Right renal cortex interstitium (tissue), 3 donors: ENCODE data around the gene TBX3. TPM values are rescaled to one million over a fixed set of nuclear protein-coding genes. Genes with fewer than 3 reads are reported as not detected.

Experiments used
- DNase-seq, 3 donors: peaks; one replicate each; pipeline ENCODE4 v3.0.0-alpha.2; 2013; ENCODE audit warnings: low read depth in 3 of 3, low spot score in 2 of 3
- polyA plus RNA-seq, 3 donors: library from polyadenylated mRNA; unstranded; fragments of 120-200 nt; gene quantifications; one replicate each; pipeline ENCODE4 v1.2.1, GENCODE V29; 2013; ENCODE audit not compliant: insufficient read length in 3 of 3

Gene TBX3
- polyA plus RNA-seq, 3 donors, result 60.0 to 72.6 (median 72.1) TPM

DNA sequence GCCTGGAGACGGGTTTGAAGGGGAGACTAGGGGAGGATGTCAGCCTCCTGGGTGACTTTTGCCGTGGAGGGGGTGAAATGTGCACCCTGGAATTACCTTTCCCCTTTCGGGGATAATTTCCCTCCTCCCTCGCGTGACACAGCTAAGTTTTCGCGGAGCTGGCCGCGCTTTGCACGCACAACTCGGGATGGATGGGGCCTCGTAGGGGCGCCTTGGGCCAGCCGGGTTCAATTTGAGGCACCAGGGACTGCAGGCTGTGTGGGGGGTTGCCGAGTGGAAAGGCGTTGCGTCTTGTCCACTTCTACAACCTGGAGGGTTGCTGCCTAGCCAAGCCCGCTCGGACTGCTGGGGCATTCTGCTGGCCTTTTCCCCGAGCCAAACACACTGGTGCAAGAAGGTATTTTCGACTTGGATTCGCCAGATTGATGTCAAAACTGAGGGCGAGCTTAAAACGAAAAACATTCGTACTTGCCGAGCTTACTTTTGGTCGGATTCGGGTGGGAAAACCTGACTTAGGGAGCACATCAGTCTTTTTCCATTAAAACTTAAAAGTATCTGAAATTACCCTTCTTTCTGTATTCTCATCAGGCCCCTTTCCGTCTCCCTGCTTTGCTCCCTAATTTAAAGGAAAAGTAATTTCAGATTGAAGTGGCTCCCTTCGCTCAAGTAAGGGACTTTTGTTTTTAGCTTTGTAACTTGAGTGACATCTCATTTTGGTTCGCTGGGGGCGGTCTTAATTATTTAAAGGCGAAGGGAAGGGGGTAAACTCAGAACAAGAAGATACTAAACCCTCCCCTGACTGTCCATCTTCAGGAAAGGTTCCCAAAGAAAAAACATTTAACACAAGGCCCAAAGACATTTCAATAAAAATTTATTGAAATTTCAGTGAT, 14.3 kb downstream of the TBX3 start:
- no peak for DNase-seq

DNA sequence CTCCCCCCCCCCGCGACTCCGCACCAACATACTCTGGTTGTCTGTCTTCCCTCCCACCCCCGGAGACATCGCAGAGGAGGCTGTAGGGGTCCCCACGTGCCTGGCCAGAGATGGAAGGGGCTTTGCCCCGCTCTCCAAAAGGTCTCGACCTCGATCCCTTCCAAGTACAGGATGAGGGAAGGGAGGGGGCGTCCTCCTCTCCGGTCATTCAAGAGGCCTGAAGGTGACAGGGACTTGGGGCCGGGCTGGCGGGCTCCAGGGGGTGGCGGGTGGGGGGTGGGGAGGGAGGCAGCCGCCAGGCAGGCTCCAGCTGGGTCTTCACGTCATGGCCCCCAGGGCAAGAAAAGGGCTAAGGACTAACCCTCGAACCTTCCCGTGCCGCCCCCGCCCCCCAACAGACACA, 15.1 kb downstream of the TBX3 start:
- no peak for DNase-seq

DNA sequence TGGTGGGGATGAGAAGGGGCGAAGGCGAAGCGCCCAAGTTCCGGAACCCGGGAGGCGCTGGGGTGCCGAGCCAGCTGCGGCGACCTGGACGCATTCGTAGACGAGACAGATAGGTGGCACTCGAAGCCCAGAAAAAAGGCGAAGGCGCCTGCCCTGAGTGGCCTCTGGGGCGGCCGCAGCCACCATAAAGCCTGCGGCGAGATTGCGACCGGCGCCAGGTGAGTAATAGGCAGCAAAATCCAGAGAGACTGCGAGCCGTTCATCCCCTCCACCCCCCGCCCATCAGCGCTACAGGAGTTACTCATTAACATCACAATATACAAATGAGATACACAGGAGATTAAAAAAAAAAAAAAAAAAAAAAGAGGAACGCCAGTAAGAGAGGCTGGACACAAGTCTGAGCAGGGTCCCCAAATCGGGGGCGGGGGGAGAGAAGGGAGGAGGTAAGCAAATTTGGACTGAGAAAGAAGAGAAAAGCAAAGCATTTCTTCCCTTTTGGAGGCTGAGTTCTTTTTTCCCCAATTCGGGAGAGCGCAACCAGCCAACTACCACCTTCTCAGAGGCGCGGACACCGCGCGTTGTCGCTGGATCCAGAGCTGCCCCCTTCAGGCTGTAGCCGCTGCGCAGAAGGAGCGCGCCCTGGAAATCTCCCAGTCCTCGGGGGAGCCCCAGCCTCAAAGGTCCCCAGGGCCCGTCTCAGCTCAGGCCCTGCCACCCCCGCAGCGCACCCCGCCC, 15.7 kb downstream of the TBX3 start:
- no peak for DNase-seq

DNA sequence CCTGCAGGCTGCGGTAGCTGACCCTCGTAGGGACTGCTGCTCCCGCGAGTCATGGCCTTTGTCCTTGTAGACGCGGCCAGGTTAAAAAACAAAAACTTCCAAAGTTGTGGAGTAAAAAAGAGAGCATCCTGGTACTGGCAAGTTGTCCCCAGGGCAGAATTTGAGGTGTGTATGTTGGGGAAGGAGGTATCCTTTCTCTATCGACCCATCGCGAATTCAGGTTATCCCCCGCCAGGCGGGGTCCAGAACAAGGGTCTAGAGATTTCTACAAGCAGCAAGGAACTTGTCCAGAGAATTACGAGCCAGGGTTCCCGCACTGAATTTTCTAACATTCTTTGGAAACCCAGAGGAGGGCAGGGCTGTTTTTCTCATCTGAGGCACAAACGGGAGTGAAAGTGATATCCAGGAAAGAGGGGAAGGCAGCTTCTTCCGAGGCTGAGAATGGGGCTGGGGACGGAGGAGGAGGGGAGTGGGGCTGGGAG, 16.3 kb downstream of the TBX3 start:
- no peak for DNase-seq

DNA sequence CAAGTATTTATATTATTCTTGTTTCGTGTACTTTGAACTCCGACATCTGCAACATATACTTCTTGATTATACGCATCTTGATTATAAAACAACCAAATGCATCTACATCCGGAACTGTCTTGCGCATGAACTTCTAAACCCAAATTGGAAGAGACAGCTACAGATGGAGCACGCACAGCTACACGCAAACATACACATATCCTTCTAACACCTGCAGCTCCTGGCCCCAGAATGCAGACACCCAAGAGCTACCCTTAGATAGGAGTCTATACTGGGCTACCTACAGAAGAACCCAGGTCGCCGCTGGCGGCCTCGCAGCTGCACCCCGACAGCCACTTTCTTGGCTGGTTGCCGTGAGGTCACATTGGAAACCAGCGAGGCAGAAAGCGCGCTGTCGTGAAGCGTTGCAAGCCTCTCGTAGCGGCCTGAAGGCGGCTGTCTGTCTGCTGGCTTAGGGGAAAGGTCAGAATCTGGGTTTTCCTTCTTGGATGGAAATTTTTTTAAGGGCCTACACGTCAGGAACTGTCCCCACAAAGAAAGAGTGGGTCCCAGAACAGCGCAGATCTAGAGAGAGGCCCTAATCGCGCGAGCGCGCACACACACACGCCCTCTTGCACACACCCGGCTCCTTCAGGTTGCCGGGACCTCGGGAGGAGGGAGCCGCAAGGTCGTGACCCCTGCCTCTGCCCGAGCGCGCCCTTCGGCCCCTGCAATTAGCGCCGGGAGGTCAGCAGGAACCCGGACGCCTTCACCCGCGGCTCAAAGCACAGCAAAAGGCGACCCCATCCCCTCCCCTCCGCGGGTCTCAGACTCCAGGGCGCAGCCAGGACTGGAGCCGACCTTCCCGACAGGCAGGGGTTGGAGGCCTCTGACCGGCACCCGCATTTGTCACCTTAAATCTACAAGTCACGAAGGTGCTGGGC, 17.0 kb downstream of the TBX3 start:
- DNase-seq, result no peak

DNA sequence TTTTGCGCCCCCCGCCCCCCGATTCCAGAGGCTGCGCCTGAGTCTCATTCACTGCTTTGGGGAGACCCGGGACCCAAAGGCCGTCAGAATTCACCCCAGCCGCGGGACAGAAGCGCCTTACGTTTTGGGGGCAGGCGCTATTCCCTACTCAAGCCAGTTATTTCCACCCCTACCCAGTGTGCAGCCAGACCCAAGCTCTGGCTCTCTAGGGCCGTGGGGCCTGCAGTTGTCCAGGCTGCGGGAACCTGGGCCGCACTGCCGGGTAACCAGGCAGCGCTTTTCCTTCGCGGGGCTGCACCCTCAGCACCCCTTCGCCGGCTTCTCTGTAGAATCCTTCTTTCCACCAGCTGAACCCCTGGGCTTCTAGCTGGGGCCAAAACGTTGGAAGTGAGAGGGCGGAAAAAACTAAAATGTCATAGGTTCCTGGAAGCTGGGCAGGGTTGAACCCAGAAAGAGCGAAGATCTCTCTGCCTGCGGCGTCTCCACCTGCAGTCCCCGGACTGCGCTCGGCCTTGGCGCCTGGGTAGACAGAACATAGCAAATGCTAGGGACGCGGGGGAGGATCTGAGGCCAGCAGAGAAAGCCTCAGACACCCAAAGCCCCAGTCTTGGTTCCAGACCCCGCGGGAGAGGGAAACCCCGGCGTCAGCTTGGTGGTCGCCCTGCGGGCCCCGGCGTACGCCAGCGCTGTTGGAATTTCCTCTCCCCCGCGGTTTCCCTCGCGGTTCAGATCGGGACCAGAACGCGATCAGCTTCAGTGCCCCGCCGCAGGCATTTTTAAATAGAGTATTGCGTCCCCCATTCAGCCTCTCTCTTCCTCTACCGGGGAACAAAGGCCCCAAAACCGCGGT, 18.3 kb downstream of the TBX3 start:
- DNase-seq, result no peak

DNA sequence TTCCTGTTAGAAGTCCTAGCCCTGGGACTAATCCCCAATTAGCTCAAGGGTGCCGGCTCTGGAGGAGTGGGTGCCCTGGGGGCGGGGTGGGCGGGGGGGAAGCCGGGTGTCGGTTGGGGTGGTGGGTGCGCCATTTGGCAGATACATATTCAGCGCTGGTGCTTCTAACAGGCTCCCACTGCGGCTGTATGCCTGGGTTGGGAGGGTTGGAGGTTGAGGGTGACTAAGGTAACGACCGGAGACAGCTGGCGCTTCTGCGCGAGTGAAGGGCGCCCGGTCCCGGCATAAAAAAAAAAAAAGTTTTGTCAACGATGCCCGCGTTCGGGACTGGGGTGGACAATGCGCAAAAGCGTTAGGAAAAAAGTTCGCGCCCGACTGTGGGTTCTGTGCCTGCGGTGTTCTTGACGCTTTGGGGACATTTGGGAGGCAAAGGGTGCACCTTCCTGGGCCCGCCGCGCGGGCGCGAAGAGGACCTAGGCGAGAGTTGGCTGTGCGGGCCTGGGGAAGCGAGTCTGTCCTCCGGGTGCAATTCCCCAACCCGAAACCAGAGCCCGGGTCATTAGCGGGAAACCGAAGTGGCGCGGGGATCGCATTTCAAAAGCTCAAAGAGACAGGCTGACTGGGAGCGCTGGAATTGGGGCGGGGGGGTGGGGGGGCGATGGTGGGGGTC, 19.2 kb downstream of the TBX3 start:
- DNase-seq, result no peak

DNA sequence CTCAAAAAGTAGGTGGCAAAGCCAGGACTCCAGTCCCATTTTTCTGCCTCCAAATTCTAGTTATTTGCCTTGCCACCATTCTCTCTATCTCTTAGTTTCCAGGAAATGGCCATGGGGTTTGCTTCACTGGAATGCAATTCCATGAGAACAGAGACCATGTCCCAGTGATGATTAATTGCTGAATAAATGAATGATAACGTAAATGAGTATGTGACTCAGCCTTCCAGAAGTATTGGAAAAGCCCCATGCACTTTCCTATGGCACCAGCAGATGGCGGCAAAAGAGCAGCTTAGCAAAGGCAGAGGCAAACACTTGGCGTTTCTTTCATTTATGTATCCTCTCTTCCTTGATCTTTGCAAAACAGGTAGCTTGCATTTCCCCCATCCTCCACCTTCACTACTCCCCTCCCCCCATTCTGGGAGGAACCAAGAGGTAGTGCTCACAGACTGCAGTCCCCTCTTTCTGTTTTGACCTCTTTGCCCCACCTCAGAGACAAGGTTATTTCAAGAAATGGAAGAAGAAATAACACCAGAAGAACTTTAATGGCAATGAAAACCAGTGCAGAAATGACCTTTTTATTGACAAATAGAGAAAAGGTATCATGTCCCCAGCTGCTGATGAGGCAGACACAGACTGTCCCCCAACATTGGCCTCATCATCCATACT, 21.3 kb downstream of the TBX3 start:
- no peak for DNase-seq

DNA sequence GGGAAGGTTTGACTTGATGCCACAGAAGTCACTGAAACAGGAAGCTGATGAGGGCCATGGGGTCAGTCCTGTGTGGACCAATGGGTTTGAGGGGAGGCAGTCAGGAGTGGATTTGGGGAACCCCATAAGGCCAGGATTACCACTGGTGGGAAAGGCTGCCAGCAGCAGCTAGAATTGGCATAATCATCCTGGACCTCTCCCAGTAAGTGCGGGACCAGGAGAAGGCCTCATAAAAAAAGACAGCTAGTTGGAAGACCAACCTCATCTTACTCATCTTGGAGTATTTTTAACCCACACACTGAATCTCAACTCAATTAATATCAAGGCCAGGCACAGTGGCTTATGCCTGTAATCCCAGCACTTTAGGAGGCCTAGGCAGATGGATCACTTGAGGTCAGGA, 22.7 kb downstream of the TBX3 start:
- no peak for DNase-seq

DNA sequence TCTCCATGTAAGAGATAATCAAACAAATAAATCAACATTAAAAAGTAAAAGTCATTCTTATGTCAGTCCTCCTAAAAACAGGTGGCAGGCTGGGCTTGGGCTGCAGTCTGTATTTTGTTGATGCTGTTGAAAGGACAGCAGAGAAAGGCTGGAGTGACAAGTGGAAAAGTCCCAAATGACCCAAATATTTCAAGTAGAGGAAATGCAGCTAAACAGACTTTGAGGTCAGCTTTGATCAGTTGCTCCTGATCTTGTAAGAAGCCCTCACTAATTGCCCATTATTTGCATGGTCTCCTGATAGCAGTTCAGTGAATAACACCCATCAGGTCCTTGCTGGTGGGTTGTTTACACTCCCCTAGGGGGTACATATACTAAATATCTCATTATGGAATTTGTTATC, 24.9 kb downstream of the TBX3 start:
- no peak for DNase-seq

DNA sequence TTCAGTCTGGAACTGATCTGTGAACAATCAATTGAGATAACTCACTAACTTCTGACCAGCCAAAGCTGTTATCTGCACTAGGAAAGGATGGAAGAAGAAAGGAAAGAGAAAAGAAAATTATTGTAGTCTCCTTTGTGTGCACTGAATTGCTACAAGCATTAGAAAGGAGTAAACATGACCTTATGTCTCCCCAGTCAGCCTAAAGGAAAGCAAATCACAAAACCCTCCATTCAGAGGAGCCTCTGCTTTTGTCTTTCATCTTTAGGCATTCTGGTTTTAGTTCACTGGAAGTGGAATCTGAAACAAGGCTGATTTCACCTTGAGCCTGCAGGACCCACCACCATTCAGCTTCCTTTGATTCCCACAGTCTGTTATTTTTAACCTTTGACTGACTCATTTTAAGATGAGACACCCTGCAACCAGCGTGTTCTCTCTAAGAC, 26.0 kb downstream of the TBX3 start:
- no peak for DNase-seq

DNA sequence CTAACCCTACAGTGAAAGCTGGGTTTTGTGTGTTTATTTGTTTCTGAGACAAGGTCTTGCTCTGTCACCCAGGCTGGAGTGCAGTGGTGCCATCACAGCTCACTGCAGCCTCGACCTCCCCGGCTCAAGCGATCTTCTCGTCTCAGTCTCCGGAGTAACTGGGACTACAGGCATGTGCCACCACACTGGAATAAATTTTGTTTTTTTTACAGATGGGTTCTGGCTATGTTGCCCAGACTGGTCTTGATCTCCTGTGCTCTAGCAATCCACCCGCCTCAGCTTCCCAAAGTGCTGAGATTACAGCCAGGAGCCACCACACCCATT, 26.4 kb downstream of the TBX3 start:
- no peak for DNase-seq

DNA sequence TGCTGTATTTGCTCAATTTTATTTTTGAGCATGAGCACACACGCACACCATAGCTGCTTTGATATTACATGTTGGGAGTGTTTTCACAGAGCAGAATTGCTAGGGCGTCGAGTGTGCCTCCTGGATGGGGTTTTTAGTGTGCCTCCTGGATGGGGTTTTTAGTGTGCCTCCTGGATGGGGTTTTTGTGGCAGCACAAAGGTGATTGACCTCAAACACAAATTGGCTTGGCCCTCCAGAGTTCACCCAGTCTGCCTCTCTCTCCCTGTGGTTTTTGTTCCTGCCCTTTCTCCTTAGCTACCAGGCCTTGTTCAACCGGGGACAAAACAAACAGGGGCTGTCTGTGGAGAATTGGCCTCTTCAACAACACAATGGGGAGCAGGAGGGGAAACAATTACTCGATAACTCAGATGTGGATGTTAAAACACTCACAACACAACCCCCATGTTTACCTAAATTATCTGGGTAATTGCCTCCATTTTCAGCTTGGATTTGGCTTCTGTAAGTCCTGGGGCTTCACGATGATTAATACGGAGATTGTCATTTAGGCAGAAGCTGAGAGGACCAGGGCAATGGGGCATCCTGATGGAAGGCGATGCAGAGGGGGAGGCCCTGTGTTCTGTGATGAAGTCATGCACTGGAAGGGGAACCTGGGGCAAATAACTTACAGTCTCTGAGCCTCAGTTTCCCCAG, 26.9 kb downstream of the TBX3 start:
- DNase-seq, result no peak

DNA sequence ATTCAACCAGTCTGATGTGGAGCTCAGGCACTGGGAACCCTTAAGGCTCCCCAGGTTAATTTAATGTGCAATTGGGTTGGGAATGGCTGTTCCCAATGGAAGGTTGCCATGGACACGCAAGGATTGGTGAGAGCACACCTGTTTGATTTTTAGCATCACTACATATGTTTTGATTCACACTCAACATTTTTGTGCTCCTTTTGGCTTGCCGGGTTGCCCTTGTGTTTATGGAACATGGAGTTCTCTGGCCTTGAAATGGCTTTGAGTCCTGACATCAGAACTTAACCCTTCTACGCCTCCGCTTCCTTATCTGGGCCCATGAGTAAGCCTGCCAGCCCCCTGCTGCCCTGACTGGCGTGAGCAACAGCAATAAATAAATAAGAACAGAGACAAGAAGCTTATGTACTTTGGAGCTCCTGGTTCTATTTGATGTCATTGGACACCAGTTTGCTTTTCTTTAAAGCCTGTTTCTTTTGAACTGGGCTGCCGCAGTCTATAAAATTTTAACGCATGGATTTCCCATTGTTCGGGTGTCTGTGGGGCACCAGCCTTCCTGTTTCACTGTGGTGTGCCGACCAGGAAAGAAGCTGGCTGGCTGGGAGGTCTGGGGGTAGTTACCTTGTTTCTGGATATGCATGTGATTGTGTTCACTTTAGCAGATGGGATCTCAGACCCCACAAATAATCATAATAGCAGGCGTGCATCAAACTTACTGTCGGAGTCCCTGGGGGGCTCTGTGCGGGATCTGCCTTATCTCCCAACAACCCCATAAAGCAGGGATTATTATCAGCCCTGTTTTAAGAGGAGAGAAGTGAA, 27.8 kb downstream of the TBX3 start:
- DNase-seq, result no peak

DNA sequence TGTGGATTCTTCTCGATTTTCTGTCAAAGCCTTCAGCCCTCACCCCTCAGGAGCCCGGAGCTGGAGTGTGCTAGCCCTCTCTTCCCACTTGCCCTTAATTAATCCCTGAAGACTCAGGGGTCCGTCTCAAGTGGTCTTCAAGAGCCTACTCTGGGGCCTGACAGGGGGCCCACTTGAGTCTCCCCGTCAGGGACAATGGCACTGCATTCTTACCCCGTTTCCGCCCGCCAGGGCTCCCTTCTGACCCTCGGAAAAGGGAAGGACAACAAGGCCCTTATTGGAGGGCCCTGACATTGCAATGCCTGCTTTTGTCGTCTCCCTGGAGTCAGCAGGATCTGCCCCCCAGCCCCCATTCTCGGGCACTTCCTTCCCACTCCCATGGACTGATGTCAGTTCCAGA, 34.4 kb downstream of the TBX3 start:
- DNase-seq, result no peak

DNA sequence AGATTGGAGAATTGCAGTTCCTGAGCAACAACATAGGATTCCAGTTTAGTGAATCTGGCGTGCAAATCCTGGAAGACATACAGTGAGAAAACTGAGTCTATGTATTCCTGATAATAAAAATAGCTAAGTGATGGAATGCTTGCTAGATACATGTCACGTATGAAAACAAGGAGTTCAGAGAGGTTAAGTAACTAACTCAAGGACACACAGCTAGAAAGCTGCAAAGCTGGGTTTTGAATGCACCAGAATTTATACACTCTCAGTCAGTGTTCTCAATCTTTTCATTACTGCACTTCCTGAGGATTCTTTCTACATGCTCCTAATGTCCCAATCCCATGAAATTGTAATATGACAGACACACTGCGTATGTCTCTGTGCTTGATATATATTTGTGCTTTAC, 35.3 kb downstream of the TBX3 start:
- no peak for DNase-seq

DNA sequence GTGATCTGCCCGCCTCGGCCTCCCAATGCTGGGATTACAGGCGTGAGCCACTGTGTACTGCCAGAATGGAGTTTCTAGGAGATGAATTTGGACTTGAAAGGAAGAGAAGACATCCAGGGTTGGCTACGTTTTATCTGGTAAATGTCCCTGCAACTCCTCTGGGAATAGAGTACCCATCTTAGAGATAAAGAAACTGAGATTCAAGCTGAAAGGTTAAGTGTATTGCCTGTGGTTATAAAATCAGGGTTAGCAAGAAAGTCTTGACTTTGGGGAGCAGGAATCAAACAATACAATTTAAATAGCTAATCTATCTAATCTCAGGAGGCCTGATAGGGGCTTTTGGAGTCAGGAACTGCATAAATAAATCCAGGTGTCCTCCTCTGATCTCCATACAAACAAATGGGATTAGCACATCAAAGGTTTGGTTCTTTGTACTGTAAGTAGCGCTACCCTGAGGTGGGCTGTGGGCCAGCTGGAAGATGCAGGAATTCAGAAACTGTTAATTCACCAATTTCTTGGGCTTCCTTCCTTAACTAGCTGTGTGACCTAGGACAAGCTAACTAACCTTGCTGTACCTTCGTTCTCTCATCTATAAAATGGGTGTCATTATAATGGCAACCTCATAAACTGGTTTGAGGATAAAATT, 45.1 kb downstream of the TBX3 start:
- DNase-seq, result no peak
